ENCODE measurements around the gene FAM187B. TPM values are rescaled to one million over a fixed set of nuclear protein-coding genes. Genes with fewer than 3 reads are reported as not detected.

FAM187B gene
- polyA plus RNA-seq, 1 donor (not counting 4 experiments of a cell fraction or from before 2014, with no cell fraction given): not detected

DNA sequence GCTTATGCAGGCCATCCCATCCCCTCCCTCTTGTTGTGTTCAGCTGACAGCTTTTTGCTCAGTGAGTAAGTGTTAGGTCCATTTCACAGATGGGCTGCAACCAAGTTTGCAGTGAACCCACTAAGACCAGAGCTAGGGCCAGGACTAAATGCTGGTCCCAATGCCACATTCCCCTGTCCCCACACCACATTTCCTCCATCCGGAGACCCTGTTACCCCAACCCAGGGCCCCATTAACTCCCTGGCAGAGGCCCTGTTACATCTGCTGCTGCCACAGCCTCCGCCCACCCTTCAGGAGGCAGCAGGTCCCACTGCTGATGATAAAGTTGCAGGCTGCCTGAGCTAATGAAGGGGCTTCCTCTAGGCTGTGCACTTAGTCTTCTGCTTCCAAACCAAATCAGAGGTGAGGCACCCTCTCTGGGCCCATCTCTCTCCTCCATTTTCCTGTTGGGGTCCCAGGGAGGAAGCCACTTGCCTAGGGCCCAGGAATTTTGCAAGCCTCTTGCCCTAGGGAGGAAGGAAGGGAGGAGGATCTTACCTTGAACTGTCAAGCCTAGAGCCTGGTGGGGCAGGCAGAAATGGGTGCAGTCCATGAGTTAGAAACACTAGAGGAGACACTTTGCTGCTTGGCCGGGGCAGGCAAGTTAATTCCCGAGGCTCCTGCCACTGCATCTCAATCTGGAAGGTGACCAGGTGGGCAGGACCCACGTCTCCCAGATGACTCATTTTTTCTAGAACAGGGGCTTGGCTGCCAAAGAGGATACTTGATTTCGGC is 36.8 kb upstream of the FAM187B start:
- Histone ChIP-seq H3K9me1 (ENCODE audit: control insufficient read depth, extremely low read depth, insufficient read depth, low read length) (no peaks in the 10 kb centered on the region), H3K4me1 (ENCODE audit: control insufficient read depth, extremely low read depth, insufficient read depth, low read length) (peaks cover 17% of the 10 kb centered on the region), H3K9ac (ENCODE audit: control insufficient read depth, extremely low read depth, insufficient read depth, low read length) (no peak overlapping the region), H3K27ac (ENCODE audit: control insufficient read depth, insufficient read depth, low read length) (no peak overlapping the region), H3K36me3 (ENCODE audit: control insufficient read depth in 2 of 2, extremely low read depth in 1 of 2, insufficient read depth in 2 of 2, low read length in 2 of 2) (peaks cover 19 to 31% of the 10 kb centered on the region in 2 experiments), H3K79me2 (ENCODE audit: control insufficient read depth, insufficient read depth, low read length) (peaks cover 18% of the 10 kb centered on the region), H3K4me3 (ENCODE audit: control insufficient read depth in 2 of 3, extremely low read depth in 1 of 3, insufficient read depth in 2 of 3, low read depth in 1 of 3, low read length in 3 of 3) (no peak overlapping the region), H4K20me1 (ENCODE audit: control insufficient read depth, extremely low read depth, insufficient read depth, low read length) (no peaks in the 10 kb centered on the region), H3K9me3 (ENCODE audit: control insufficient read depth, low read depth, low read length) (no peaks in the 10 kb centered on the region), H2AFZ (ENCODE audit: control insufficient read depth, low read length) (no peak overlapping the region), H3K27me3 (ENCODE audit: control insufficient read depth, extremely low read depth, insufficient read depth, low read length) (no peaks in the 10 kb centered on the region), H3K4me2 (ENCODE audit: control insufficient read depth, extremely low read depth, insufficient read depth, low read depth, low read length) (no peak overlapping the region)
- no peak for FAIRE-seq
- DNase-seq (ENCODE audit: low read depth, low spot score): no peak
- no peak for TF ChIP-seq EZH2 (IDR thresholded peaks at IDR 0.05; ENCODE audit: low read length)
- TF ChIP-seq, protein P1, sequence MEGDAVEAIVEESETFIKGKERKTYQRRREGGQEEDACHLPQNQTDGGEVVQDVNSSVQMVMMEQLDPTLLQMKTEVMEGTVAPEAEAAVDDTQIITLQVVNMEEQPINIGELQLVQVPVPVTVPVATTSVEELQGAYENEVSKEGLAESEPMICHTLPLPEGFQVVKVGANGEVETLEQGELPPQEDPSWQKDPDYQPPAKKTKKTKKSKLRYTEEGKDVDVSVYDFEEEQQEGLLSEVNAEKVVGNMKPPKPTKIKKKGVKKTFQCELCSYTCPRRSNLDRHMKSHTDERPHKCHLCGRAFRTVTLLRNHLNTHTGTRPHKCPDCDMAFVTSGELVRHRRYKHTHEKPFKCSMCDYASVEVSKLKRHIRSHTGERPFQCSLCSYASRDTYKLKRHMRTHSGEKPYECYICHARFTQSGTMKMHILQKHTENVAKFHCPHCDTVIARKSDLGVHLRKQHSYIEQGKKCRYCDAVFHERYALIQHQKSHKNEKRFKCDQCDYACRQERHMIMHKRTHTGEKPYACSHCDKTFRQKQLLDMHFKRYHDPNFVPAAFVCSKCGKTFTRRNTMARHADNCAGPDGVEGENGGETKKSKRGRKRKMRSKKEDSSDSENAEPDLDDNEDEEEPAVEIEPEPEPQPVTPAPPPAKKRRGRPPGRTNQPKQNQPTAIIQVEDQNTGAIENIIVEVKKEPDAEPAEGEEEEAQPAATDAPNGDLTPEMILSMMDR (optimal IDR thresholded peaks at IDR 0.05 in 1 of 3, IDR thresholded peaks at IDR 0.05 in 1 of 3, conservative IDR thresholded peaks at IDR 0.05 in 1 of 3; ENCODE audit: extremely low read depth in 1 of 3, insufficient read depth in 2 of 3, low read length in 3 of 3): no peak
- dilution Hi-C loops (cut with MboI; ENCODE audit: extremely low pct_ligation_motif_present, low sequenced_read_pairs): no loop called here

DNA sequence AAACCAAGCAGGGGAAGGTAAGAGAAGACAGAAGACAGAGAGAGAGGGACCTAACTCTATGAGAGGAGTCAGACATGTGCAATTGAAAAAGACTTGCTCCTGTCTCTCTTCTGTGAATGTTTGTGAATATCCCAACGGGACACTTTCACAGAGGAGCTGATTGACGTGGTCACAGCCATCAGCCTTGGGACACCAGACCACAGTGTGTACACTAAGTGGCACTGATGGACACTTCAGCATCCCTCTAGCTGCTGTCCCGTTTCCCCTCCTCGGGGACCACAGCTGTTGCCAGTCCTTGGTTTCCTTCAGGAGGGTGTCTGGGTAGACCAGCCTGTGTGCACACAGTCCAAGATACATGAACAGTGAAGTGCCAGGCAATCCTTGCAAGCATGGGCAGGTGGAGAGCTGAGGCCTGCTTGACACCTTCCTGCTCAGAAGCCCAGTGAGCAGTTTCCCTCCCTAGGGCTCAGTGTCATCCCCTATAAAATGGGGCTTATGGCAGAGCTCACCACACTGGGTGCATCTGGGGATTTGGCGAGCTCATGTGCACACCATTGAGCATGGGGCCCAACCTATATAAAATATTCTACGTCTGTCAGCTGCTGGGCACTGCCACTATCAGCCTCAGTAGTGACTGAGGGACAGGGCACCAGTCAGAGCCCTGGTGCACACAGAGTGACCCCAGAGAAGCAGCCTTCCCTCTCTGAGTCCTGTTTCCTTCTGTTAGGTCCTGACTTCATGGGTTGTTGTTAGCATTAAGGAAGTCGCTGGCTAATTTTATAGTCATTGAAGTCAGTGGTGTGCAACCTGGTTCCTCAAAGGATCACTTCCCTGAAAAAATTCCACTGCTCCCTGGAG is 36.0 kb upstream of the FAM187B start:
- Histone ChIP-seq H3K9ac (ENCODE audit: control insufficient read depth, extremely low read depth, insufficient read depth, low read length) (no peak overlapping the region), H3K9me1 (ENCODE audit: control insufficient read depth, extremely low read depth, insufficient read depth, low read length) (no peaks in the 10 kb centered on the region), H3K4me2 (ENCODE audit: control insufficient read depth, extremely low read depth, insufficient read depth, low read depth, low read length) (no peak overlapping the region), H3K4me3 (ENCODE audit: control insufficient read depth in 2 of 3, extremely low read depth in 1 of 3, insufficient read depth in 2 of 3, low read depth in 1 of 3, low read length in 3 of 3) (no peak overlapping the region), H3K27ac (ENCODE audit: control insufficient read depth, insufficient read depth, low read length) (no peak overlapping the region), H3K4me1 (ENCODE audit: control insufficient read depth, extremely low read depth, insufficient read depth, low read length) (peaks cover 17% of the 10 kb centered on the region), H3K27me3 (ENCODE audit: control insufficient read depth, extremely low read depth, insufficient read depth, low read length) (no peaks in the 10 kb centered on the region), H4K20me1 (ENCODE audit: control insufficient read depth, extremely low read depth, insufficient read depth, low read length) (no peaks in the 10 kb centered on the region), H2AFZ (ENCODE audit: control insufficient read depth, low read length) (no peak overlapping the region), H3K36me3 (ENCODE audit: control insufficient read depth in 2 of 2, extremely low read depth in 1 of 2, insufficient read depth in 2 of 2, low read length in 2 of 2) (peaks cover 24 to 34% of the 10 kb centered on the region in 2 experiments), H3K9me3 (ENCODE audit: control insufficient read depth, low read depth, low read length) (no peaks in the 10 kb centered on the region), H3K79me2 (ENCODE audit: control insufficient read depth, insufficient read depth, low read length) (peaks cover 15% of the 10 kb centered on the region)
- TF ChIP-seq EZH2 (IDR thresholded peaks at IDR 0.05; ENCODE audit: low read length): no peak
- TF ChIP-seq, protein P1 (optimal IDR thresholded peaks at IDR 0.05 in 1 of 3, IDR thresholded peaks at IDR 0.05 in 1 of 3, conservative IDR thresholded peaks at IDR 0.05 in 1 of 3; ENCODE audit: extremely low read depth in 1 of 3, insufficient read depth in 2 of 3, low read length in 3 of 3): no peak
- dilution Hi-C loops (cut with MboI; ENCODE audit: extremely low pct_ligation_motif_present, low sequenced_read_pairs): no loop called here
- FAIRE-seq: no peak
- no peak for DNase-seq (ENCODE audit: low read depth, low spot score)
